GM23338 (cell line): ENCODE measurements around the gene TMCO4. TPM values are rescaled to one million over a fixed set of nuclear protein-coding genes. Genes with fewer than 3 reads are reported as not detected.

Experiments
- ATAC-seq: fragments of 200-7000 bp; cut with Tn5 transposase; 3 replicates; pipeline ENCODE4 v1.9.1; 2020
- DNase-seq: peaks from one replicate; pipeline ENCODE4 v3.0.0-alpha.2; 2015; ENCODE audit warnings: low spot score
- H2AFZ ChIP-seq: fragments of 200-600 bp; sonication (generic); 2 replicates; pipeline ENCODE4 v1.8.0; 2016; ENCODE audit warnings: antibody characterized with exemption, mild to moderate bottlenecking, moderate library complexity
- H3F3A ChIP-seq: fragments of 200-600 bp; sonication (generic); replicated peaks from 2 replicates; pipeline ENCODE4 v1.8.0; 2017; ENCODE audit warnings: antibody characterized with exemption, mixed run types, low read depth
- H3K27ac ChIP-seq: fragments of 200-600 bp; sonication (generic); 2 replicates; pipeline ENCODE4 v1.6.1; 2016; ENCODE audit warnings: low read depth
- H3K27me3 ChIP-seq: fragments of 200-600 bp; sonication (generic); 2 replicates; pipeline ENCODE4 v1.8.0; 2016; ENCODE audit warnings: mild to moderate bottlenecking, mixed run types, moderate library complexity; ENCODE audit not compliant: insufficient read depth
- H3K36me3 ChIP-seq: fragments of 200-600 bp; sonication (generic); 2 replicates; pipeline ENCODE4 v1.8.0; 2016; ENCODE audit warnings: mild to moderate bottlenecking; ENCODE audit not compliant: insufficient read depth
- H3K4me1 ChIP-seq: fragments of 200-600 bp; sonication (generic); 2 replicates; pipeline ENCODE4 v1.8.0; 2016; ENCODE audit warnings: mild to moderate bottlenecking, moderate library complexity; ENCODE audit not compliant: insufficient read depth
- H3K4me2 ChIP-seq: fragments of 200-600 bp; sonication (generic); 2 replicates; pipeline ENCODE4 v1.7.1; 2017; ENCODE audit warnings: mixed run types
- H3K4me3 ChIP-seq: fragments of 200-600 bp; sonication (generic); 2 replicates; pipeline ENCODE4 v1.6.1; 2016; ENCODE audit warnings: mixed run types
- H3K79me2 ChIP-seq: fragments of 200-600 bp; sonication (generic); replicated peaks from 2 replicates; pipeline ENCODE4 v1.8.0; 2017; ENCODE audit warnings: mild to moderate bottlenecking; ENCODE audit not compliant: insufficient read depth
- H3K9me2 ChIP-seq: fragments of 200-600 bp; sonication (generic); 2 replicates; pipeline ENCODE4 v1.8.0; 2017; ENCODE audit not compliant: insufficient read depth
- H4K20me1 ChIP-seq: fragments of 200-600 bp; sonication (generic); replicated peaks from 2 replicates; pipeline ENCODE4 v1.8.0; 2017; ENCODE audit warnings: mild to moderate bottlenecking; ENCODE audit not compliant: insufficient read depth
- H3K27ac Mint-ChIP-seq: 2 replicates; pipeline ENCODE4 v1.8.0; 2020; ENCODE audit warnings: inconsistent platforms, mild to moderate bottlenecking, moderate library complexity, mixed read lengths
- H3K27me3 Mint-ChIP-seq: 3 replicates; pipeline ENCODE4 v1.8.0; 2022; ENCODE audit warnings: low read depth, mild to moderate bottlenecking, moderate library complexity, mixed read lengths, inconsistent platforms; ENCODE audit not compliant: insufficient read depth, poor library complexity
- H3K36me3 Mint-ChIP-seq: 3 replicates; pipeline ENCODE4 v1.8.0; 2021; ENCODE audit warnings: low read depth, mild to moderate bottlenecking, inconsistent platforms, moderate library complexity, mixed read lengths
- H3K4me1 Mint-ChIP-seq: 3 replicates; pipeline ENCODE4 v1.8.0; 2020; ENCODE audit warnings: mild to moderate bottlenecking, inconsistent platforms, mixed read lengths
- H3K4me3 Mint-ChIP-seq: 3 replicates; pipeline ENCODE4 v1.8.0; 2021; ENCODE audit warnings: moderate library complexity, mild to moderate bottlenecking, inconsistent platforms, mixed read lengths
- H3K9me3 Mint-ChIP-seq: 3 replicates; pipeline ENCODE4 v1.8.0; 2020; ENCODE audit warnings: moderate library complexity, mild to moderate bottlenecking, inconsistent platforms, mixed read lengths
- CREB1 ChIP-seq: fragments of 250-450 bp; sonication (Bioruptor Pico); IDR thresholded peaks from 2 replicates; pipeline ENCODE4 v1.5.0; 2020; ENCODE audit warnings: low read depth, mild to moderate bottlenecking, moderate library complexity
- EZH2phosphoT487 ChIP-seq: fragments of 200-600 bp; sonication (generic); IDR thresholded peaks from one replicate; pipeline ENCODE4 v1.8.1; 2018; ENCODE audit warnings: antibody characterized with exemption; ENCODE audit not compliant: unreplicated experiment
- JUNB ChIP-seq: IDR thresholded peaks from one replicate; pipeline ENCODE4 v1.6.1; 2016; ENCODE audit warnings: antibody characterized with exemption; ENCODE audit not compliant: unreplicated experiment
- NANOG ChIP-seq: IDR thresholded peaks from 2 replicates; pipeline ENCODE4 v1.6.1; 2016; ENCODE audit warnings: antibody characterized with exemption, borderline replicate concordance
- ZNF114 ChIP-seq: fragments of 250-450 bp; sonication (Bioruptor Pico); IDR thresholded peaks from 2 replicates; pipeline ENCODE4 v1.5.0; 2020; ENCODE audit warnings: mild to moderate bottlenecking, moderate library complexity
- polyA plus RNA-seq: library from polyadenylated mRNA; unstranded; fragments of >200 nt; fragmentation: Nextera tagmentation; extraction: Ambion mirVana; gene quantifications from 2 replicates; pipeline ENCODE4 v1.2.1, GENCODE V29; 2016
- total RNA-seq: library from RNA; depleted of rRNA; stranded (reverse); fragments of >200 nt; shearing (Covaris generic); gene quantifications from 2 replicates; pipeline ENCODE4 v1.2.3, GENCODE V29; 2014
- TF ChIP-seq, protein P1 (sequence below): IDR thresholded peaks from one replicate; pipeline ENCODE4 v1.6.1; 2018; ENCODE audit warnings: antibody characterized with exemption; ENCODE audit not compliant: unreplicated experiment
- TF ChIP-seq, protein P2 (sequence below): IDR thresholded peaks from 2 replicates; pipeline ENCODE4 v1.6.1; 2016; ENCODE audit warnings: antibody characterized with exemption

Gene TMCO4
- total and polyA plus RNA-seq, 2 experiments from 2014 or later: 2.6 to 6.9 TPM

DNA sequence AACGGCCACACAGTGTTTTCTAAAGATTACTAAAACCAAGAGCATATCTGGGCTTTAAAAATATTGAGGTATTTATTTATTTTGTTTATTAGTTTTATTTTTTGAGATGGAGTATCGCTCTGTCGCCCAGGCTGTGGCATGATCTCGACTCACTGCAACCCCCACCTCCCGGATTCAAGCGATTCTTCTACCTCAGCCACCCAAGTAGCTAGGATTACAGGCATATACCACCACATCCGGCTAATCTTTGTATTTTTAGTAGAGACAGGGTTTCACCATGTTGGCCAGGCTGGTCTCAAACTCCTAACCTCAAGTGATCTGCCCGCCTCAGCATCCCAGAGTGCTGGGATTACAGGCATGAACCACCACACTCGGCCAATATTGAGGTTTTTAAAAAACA lies 23.9 kb downstream of the TMCO4 start:
- peaks cover 4% of the 10 kb centered on the region; the same call in 1 of the 3 replicates for H3K9me3 Mint-ChIP-seq
- ATAC-seq: no peak
- Histone ChIP-seq H4K20me1 (no peaks in the 10 kb centered on the region), H3K36me3 (no peaks in the 10 kb centered on the region), H3K27me3 (peaks cover 27% of the 10 kb centered on the region), H3K4me3 (no peak overlapping the region), H3K4me1 (no peaks in the 10 kb centered on the region), H3K4me2 (no peak overlapping the region), H3K9me2 (no peaks in the 10 kb centered on the region), H3F3A (no peaks in the 10 kb centered on the region), H3K27ac (no peak overlapping the region), H3K79me2 (no peaks in the 10 kb centered on the region), H2AFZ (no peak overlapping the region)
- no peak for TF ChIP-seq EZH2phosphoT487
- TF ChIP-seq ZNF114 (CRISPR knock-in tag): no peak
- TF ChIP-seq, protein P1, sequence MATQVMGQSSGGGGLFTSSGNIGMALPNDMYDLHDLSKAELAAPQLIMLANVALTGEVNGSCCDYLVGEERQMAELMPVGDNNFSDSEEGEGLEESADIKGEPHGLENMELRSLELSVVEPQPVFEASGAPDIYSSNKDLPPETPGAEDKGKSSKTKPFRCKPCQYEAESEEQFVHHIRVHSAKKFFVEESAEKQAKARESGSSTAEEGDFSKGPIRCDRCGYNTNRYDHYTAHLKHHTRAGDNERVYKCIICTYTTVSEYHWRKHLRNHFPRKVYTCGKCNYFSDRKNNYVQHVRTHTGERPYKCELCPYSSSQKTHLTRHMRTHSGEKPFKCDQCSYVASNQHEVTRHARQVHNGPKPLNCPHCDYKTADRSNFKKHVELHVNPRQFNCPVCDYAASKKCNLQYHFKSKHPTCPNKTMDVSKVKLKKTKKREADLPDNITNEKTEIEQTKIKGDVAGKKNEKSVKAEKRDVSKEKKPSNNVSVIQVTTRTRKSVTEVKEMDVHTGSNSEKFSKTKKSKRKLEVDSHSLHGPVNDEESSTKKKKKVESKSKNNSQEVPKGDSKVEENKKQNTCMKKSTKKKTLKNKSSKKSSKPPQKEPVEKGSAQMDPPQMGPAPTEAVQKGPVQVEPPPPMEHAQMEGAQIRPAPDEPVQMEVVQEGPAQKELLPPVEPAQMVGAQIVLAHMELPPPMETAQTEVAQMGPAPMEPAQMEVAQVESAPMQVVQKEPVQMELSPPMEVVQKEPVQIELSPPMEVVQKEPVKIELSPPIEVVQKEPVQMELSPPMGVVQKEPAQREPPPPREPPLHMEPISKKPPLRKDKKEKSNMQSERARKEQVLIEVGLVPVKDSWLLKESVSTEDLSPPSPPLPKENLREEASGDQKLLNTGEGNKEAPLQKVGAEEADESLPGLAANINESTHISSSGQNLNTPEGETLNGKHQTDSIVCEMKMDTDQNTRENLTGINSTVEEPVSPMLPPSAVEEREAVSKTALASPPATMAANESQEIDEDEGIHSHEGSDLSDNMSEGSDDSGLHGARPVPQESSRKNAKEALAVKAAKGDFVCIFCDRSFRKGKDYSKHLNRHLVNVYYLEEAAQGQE: no peak
- peaks cover 46% of the 10 kb centered on the region for H3K27me3 Mint-ChIP-seq
- peaks cover 5% of the 10 kb centered on the region; the same call in 1 of the 3 replicates for H3K36me3 Mint-ChIP-seq
- H3K4me1 Mint-ChIP-seq: 0 out of 3 replicates have a peak, but pooled peaks cover 4% of the 10 kb centered on the region
- H3K4me3 Mint-ChIP-seq: no peak overlapping the region
- no peak overlapping the region for H3K27ac Mint-ChIP-seq
- DNase-seq: no peak

DNA sequence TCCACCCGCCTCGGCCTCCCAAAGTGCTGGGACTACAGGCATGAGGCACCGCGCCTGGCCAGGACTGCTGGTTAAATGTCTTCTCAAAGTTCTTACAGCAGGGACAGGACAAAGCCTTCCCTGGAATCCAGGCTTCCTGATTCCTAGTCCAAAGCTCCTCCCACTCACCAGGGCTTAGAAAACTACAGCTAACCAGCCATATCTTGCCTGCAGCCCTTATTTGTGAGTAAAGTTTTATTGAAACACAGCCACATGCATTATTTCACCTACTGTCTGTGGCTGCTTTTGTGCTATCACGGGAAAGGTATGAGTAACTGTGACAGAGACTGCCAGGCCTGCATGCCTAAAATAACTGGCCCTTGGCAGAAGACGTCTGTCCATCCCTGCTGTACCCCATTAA lies 24.4 kb downstream of the TMCO4 start:
- Histone ChIP-seq H2AFZ (no peak overlapping the region), H3K4me2 (no peak overlapping the region), H4K20me1 (no peaks in the 10 kb centered on the region), H3K4me3 (no peak overlapping the region), H3F3A (no peaks in the 10 kb centered on the region), H3K9me2 (no peaks in the 10 kb centered on the region), H3K79me2 (no peaks in the 10 kb centered on the region), H3K36me3 (no peaks in the 10 kb centered on the region), H3K27me3 (peaks cover 22% of the 10 kb centered on the region), H3K27ac (no peak overlapping the region), H3K4me1 (no peaks in the 10 kb centered on the region)
- ATAC-seq (no peak), DNase-seq (no peak)
- H3K36me3 Mint-ChIP-seq: peaks cover 5% of the 10 kb centered on the region; the same call in 1 of the 3 replicates
- H3K4me3 Mint-ChIP-seq: no peak overlapping the region
- 0 out of 3 replicates have a peak, but pooled peaks cover 4% of the 10 kb centered on the region for H3K4me1 Mint-ChIP-seq
- H3K9me3 Mint-ChIP-seq: peaks cover 4% of the 10 kb centered on the region; the same call in 1 of the 3 replicates
- peaks cover 42% of the 10 kb centered on the region for H3K27me3 Mint-ChIP-seq
- H3K27ac Mint-ChIP-seq: no peak overlapping the region
- no peak for TF ChIP-seq EZH2phosphoT487
- no peak for TF ChIP-seq CREB1 (CRISPR knock-in tag)
- TF ChIP-seq, protein P2, sequence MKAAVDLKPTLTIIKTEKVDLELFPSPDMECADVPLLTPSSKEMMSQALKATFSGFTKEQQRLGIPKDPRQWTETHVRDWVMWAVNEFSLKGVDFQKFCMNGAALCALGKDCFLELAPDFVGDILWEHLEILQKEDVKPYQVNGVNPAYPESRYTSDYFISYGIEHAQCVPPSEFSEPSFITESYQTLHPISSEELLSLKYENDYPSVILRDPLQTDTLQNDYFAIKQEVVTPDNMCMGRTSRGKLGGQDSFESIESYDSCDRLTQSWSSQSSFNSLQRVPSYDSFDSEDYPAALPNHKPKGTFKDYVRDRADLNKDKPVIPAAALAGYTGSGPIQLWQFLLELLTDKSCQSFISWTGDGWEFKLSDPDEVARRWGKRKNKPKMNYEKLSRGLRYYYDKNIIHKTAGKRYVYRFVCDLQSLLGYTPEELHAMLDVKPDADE: no peak
- TF ChIP-seq JUNB: no peak
- TF ChIP-seq, protein P1: no peak
- no peak for TF ChIP-seq NANOG
